Lung (tissue), 12 donors: Measurements from ENCODE around the gene SUOX. TPM values are rescaled to one million over a fixed set of nuclear protein-coding genes. Genes with fewer than 3 reads are reported as not detected.
"Not testable (repeated sequence)": the region's sequence is repeated elsewhere in the genome, so short reads cannot be mapped to it uniquely, and the experiment has no call there.

Experiments used
- ATAC-seq: fragments of 200-7000 bp; cut with Tn5 transposase; one replicate; pipeline ENCODE4 v1.9.1; 2020; ENCODE audit warnings: moderate number of reproducible peaks; ENCODE audit not compliant: insufficient read depth, low FRiP score
- DNase-seq, 3 donors: peaks; one replicate each; pipeline ENCODE4 v3.0.0-alpha.2; 2013 to 2017
- H3K27ac ChIP-seq, 2 donors: one replicate each; pipeline ENCODE4 v1.5.1; 2013; ENCODE audit warnings: mild to moderate bottlenecking in 2 of 2, moderate library complexity in 2 of 2, control low read depth in 1 of 2, inconsistent platforms in 1 of 2, low read depth in 1 of 2, low read length in 1 of 2
- H3K27me3 ChIP-seq, 3 donors: one replicate each; pipeline ENCODE4 v1.5.1; 2013; ENCODE audit warnings: low read length in 2 of 3; ENCODE audit not compliant: control insufficient read depth in 3 of 3, insufficient read depth in 3 of 3
- H3K36me3 ChIP-seq, 4 donors: one replicate each; pipeline ENCODE4 v1.5.1; 2013; ENCODE audit warnings: low read length in 4 of 4, mild to moderate bottlenecking in 1 of 4, moderate library complexity in 1 of 4; ENCODE audit not compliant: control insufficient read depth in 4 of 4, insufficient read depth in 4 of 4
- H3K4me1 ChIP-seq, 5 donors: one replicate each; pipeline ENCODE4 v1.5.1; 2013; ENCODE audit warnings: low read length in 5 of 5, mild to moderate bottlenecking in 2 of 5, moderate library complexity in 1 of 5; ENCODE audit not compliant: control insufficient read depth in 5 of 5, insufficient read depth in 5 of 5
- H3K4me3 ChIP-seq: one replicate; pipeline ENCODE4 v1.5.1; 2013; ENCODE audit warnings: mild to moderate bottlenecking, control low read depth, moderate library complexity
- H3K9ac ChIP-seq, 2 donors: one replicate each; pipeline ENCODE4 v1.5.1; 2013; ENCODE audit warnings: low read length in 2 of 2, control low read depth in 1 of 2; ENCODE audit not compliant: insufficient read depth in 1 of 2
- H3K9me3 ChIP-seq, 4 donors: one replicate each; pipeline ENCODE4 v1.5.1; 2013; ENCODE audit warnings: low read length in 3 of 4, mild to moderate bottlenecking in 1 of 4, moderate library complexity in 1 of 4; ENCODE audit not compliant: control insufficient read depth in 4 of 4, insufficient read depth in 3 of 4
- CTCF ChIP-seq: IDR thresholded peaks from 2 replicates; pipeline ENCODE4 v1.5.1; 2012; ENCODE audit warnings: mild to moderate bottlenecking; ENCODE audit errors: control extremely low read depth, extremely low read depth
- WGBS, 2 donors: extraction: QIAGEN DNeasy Blood & Tissue Kit; methylation state at CpG; one replicate each; pipeline ENCODE4 v1.1.7; 2013; 5-methylcytosine and 5-hydroxymethylcytosine counted together
- polyA plus RNA-seq, 2 donors: library from polyadenylated mRNA; stranded (reverse); fragments of 200-250 nt; gene quantifications; one replicate each; pipeline ENCODE4 v1.2.1, GENCODE V29; 2013
- total RNA-seq, 2 donors: library from RNA; depleted of rRNA in 1 of 2; stranded (reverse); fragments of >200 nt in 1 of 2; gene quantifications; one replicate each; pipeline ENCODE4 v1.2.1, GENCODE V29; 2014 to 2021
- donor health status: control.
- donor health status: control.
- donor health status: Bipolar disorder and iron deficiency.
- donor health status: healthy.
- donor health status: DM: yes; HTN: yes; CAD: no.

Gene SUOX
- total and polyA plus RNA-seq, 4 donors: 15.1 to 26.2 (median 17.4) TPM

- WGBS, 2 donors: 45 to 85% methylated on average over 7 of the region's 7 CpGs
- Histone ChIP-seq H3K27me3 (no peaks in the 10 kb centered on the region), H3K9ac (no peak overlapping the region), H3K9me3 (no peaks in the 10 kb centered on the region), H3K36me3 (peaks cover 2 to 21% (median 9%) of the 10 kb centered on the region in 4 donors), H3K4me3 (no peak overlapping the region), H3K4me1 (peaks cover 0 to 21% (median 10%) of the 10 kb centered on the region in 5 donors), H3K27ac (no peak overlapping the region)
- no peak for TF ChIP-seq CTCF
- ATAC-seq (no peak), DNase-seq (no peak)
These were observed 18.7 kb upstream of the SUOX start for GRCh38 chr12:55978393-55978792.

GRCh38 chr12:55979069-55979468, 18.0 kb upstream of the SUOX start:
- 61 to 67% methylated on average over 3 of the region's 3 CpGs for WGBS, 2 donors
- DNase-seq: no peak
- Histone ChIP-seq H3K4me3 (no peak overlapping the region), H3K4me1 (peaks cover 0 to 21% (median 10%) of the 10 kb centered on the region in 5 donors), H3K36me3 (peaks cover 2 to 21% (median 8%) of the 10 kb centered on the region in 4 donors), H3K9ac (no peak overlapping the region), H3K9me3 (no peaks in the 10 kb centered on the region), H3K27me3 (no peaks in the 10 kb centered on the region), H3K27ac (no peak overlapping the region)
- ATAC-seq: no peak
- TF ChIP-seq CTCF: no peak

GRCh38 chr12:55981882-55982281, 15.2 kb upstream of the SUOX start:
- ATAC-seq: peak; percentile 36
- H3K4me1 ChIP-seq: not testable (repeated sequence)

GRCh38 chr12:55982319-55982936, 14.6 kb upstream of the SUOX start:
- Histone ChIP-seq H3K9ac (no peak overlapping the region), H3K27me3 (no peaks in the 10 kb centered on the region), H3K27ac (no peak overlapping the region), H3K4me3 (no peak overlapping the region), H3K4me1 (peaks cover 0 to 4% (median 0%) of the 10 kb centered on the region in 5 donors), H3K36me3 (peaks cover 13 to 28% (median 14%) of the 10 kb centered on the region in 4 donors), H3K9me3 (no peaks in the 10 kb centered on the region)
- TF ChIP-seq CTCF: no peak
- 43 to 66% methylated on average over 3 of the region's 3 CpGs for WGBS, 2 donors
- no peak for ATAC-seq
- no peak for DNase-seq

More at GRCh38 chr12:55981882-55982281, 15.2 kb upstream of the SUOX start:
- not testable (repeated sequence) for H3K9ac ChIP-seq, H3K27me3 ChIP-seq, DNase-seq, H3K27ac ChIP-seq, H3K4me3 ChIP-seq, H3K9me3 ChIP-seq
- 70 to 72% methylated on average over 5 of the region's 5 CpGs for WGBS, 2 donors
- peaks cover 10 to 28% (median 12%) of the 10 kb centered on the region in 4 donors for H3K36me3 ChIP-seq
